Smooth muscle cell (in vitro differentiated cells): ENCODE results near the gene MESD. TPM values are rescaled to one million over a fixed set of nuclear protein-coding genes. Genes with fewer than 3 reads are reported as not detected.

Experiments
- DNase-seq: peaks from one replicate; lab custom pipeline; 2025; ENCODE audit not compliant: unreplicated experiment; lab: John Stamatoyannopoulos, UW
- H2AFZ ChIP-seq: fragments of 200-600 bp; sonication (generic); 2 replicates; pipeline ENCODE4 v1.6.0; 2016; ENCODE audit warnings: antibody characterized with exemption, low read depth, mild to moderate bottlenecking
- H3F3A ChIP-seq: fragments of 200-600 bp; sonication (generic); 2 replicates; pipeline ENCODE4 v1.6.0; 2017; ENCODE audit warnings: antibody characterized with exemption, low read depth
- H3K27ac ChIP-seq: fragments of 200-600 bp; sonication (generic); 2 replicates; pipeline ENCODE4 v1.5.1; 2016; ENCODE audit warnings: low read depth, mild to moderate bottlenecking
- H3K27me3 ChIP-seq: fragments of 200-600 bp; sonication (generic); 2 replicates; pipeline ENCODE4 v1.6.1; 2016; ENCODE audit warnings: low read depth, mild to moderate bottlenecking
- H3K36me3 ChIP-seq: fragments of 200-600 bp; sonication (generic); 2 replicates; pipeline ENCODE4 v1.5.1; 2016; ENCODE audit warnings: low read depth
- H3K4me1 ChIP-seq: fragments of 200-600 bp; sonication (generic); 2 replicates; pipeline ENCODE4 v1.5.1; 2016; ENCODE audit warnings: low read depth
- H3K4me2 ChIP-seq: fragments of 200-600 bp; sonication (generic); 2 replicates; pipeline ENCODE4 v1.6.0; 2016; ENCODE audit warnings: mild to moderate bottlenecking
- H3K4me3 ChIP-seq: fragments of 200-600 bp; sonication (generic); 2 replicates; pipeline ENCODE4 v1.5.1; 2016; ENCODE audit warnings: mild to moderate bottlenecking
- H3K79me2 ChIP-seq: fragments of 200-600 bp; sonication (generic); 2 replicates; pipeline ENCODE4 v1.6.0; 2016; ENCODE audit warnings: low read depth, mild to moderate bottlenecking
- H3K9ac ChIP-seq: fragments of 200-600 bp; sonication (generic); 2 replicates; pipeline ENCODE4 v1.6.0; 2016; ENCODE audit warnings: low read depth
- H3K9me3 ChIP-seq: fragments of 200-600 bp; sonication (generic); replicated peaks from 2 replicates; pipeline ENCODE4 v1.5.1; 2016; ENCODE audit warnings: low read depth
- H4K20me1 ChIP-seq: fragments of 200-600 bp; sonication (generic); 2 replicates; pipeline ENCODE4 v1.6.0; 2016; ENCODE audit warnings: low read depth
- WGBS: methylation state at CpG from one replicate; pipeline ENCODE4 v1.1.7; 2016; ENCODE audit warnings: low lambda C conversion rate; 5-methylcytosine and 5-hydroxymethylcytosine counted together
- polyA plus RNA-seq: library from polyadenylated mRNA; unstranded; fragments of >200 nt; fragmentation: Nextera tagmentation; extraction: Ambion mirVana; gene quantifications from 2 replicates; pipeline ENCODE4 v1.2.1, GENCODE V29; 2016
- total RNA-seq: library from RNA; depleted of rRNA; stranded (reverse); fragments of >200 nt; gene quantifications from 2 replicates; pipeline ENCODE4 v1.2.3, GENCODE V29; 2014
- TF ChIP-seq, protein P1 (sequence below): fragments of 200-600 bp; sonication (generic); IDR thresholded peaks from 2 replicates; pipeline ENCODE4 v1.5.1; 2017; ENCODE audit warnings: borderline replicate concordance, mild to moderate bottlenecking, antibody characterized with exemption; ENCODE audit not compliant: insufficient read depth, poor library complexity, severe bottlenecking

Gene MESD
- total and polyA plus RNA-seq, 2 experiments from 2014 or later: 20.1 to 41.4 TPM

DNA sequence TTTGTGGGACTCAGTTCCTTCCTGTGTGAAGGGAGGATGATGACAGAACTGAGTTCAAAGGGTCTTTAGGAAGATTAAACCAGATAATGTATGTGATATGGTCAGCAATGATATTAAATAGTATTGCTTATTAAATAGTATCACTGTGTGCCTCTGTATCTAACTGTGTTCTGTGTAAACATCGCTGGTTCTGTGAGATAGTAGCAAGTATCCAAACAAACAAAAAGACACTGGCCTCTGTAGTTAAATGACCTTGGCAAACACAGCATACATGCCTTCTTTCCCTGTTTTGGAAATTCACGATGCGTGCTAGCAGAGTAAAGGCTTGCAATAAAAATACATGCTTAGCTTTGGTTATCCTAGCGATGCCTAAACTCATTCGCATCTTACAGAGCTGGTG is 76.1 kb downstream of the MESD start:
- Histone ChIP-seq H3F3A (no peaks in the 10 kb centered on the region), H3K4me3 (no peak overlapping the region), H3K79me2 (no peaks in the 10 kb centered on the region), H3K27me3 (no peaks in the 10 kb centered on the region), H3K9ac (no peak overlapping the region), H4K20me1 (no peaks in the 10 kb centered on the region), H3K4me1 (no peaks in the 10 kb centered on the region), H3K9me3 (no peaks in the 10 kb centered on the region), H3K36me3 (no peaks in the 10 kb centered on the region), H3K27ac (no peak overlapping the region), H2AFZ (no peak overlapping the region), H3K4me2 (no peak overlapping the region)
- 75% methylated on average over 5 of the region's 5 CpGs for WGBS
- no peak for DNase-seq
- TF ChIP-seq, protein P1, sequence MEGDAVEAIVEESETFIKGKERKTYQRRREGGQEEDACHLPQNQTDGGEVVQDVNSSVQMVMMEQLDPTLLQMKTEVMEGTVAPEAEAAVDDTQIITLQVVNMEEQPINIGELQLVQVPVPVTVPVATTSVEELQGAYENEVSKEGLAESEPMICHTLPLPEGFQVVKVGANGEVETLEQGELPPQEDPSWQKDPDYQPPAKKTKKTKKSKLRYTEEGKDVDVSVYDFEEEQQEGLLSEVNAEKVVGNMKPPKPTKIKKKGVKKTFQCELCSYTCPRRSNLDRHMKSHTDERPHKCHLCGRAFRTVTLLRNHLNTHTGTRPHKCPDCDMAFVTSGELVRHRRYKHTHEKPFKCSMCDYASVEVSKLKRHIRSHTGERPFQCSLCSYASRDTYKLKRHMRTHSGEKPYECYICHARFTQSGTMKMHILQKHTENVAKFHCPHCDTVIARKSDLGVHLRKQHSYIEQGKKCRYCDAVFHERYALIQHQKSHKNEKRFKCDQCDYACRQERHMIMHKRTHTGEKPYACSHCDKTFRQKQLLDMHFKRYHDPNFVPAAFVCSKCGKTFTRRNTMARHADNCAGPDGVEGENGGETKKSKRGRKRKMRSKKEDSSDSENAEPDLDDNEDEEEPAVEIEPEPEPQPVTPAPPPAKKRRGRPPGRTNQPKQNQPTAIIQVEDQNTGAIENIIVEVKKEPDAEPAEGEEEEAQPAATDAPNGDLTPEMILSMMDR: no peak

DNA sequence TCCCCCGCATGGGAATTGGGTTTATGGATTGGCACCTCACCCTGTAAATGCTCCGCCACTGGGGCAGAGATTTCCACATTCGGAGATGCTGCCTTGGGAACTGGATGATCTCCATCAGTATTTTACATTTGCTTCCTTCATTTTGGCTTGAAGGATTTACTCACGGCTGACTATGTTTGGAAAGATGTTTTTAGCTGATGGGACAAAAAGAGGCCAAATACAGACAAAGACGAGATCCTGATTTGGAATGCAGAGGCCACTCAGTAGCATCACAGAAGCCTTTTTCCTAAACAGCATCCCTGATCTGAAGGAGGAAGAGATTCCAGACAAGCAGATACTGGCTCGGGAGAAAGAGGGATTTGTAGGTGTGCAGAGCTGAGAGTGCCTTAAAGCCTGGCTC is 76.9 kb downstream of the MESD start:
- Histone ChIP-seq H4K20me1 (no peaks in the 10 kb centered on the region), H3K27ac (no peak overlapping the region), H3K4me1 (no peaks in the 10 kb centered on the region), H3K9ac (no peak overlapping the region), H3K4me2 (no peak overlapping the region), H3K79me2 (no peaks in the 10 kb centered on the region), H3K36me3 (no peaks in the 10 kb centered on the region), H3K27me3 (no peaks in the 10 kb centered on the region), H3K9me3 (no peaks in the 10 kb centered on the region), H3K4me3 (no peak overlapping the region), H3F3A (no peaks in the 10 kb centered on the region), H2AFZ (no peak overlapping the region)
- no peak for DNase-seq
- WGBS: 79% methylated on average over 6 of the region's 6 CpGs
- TF ChIP-seq, protein P1: no peak

DNA sequence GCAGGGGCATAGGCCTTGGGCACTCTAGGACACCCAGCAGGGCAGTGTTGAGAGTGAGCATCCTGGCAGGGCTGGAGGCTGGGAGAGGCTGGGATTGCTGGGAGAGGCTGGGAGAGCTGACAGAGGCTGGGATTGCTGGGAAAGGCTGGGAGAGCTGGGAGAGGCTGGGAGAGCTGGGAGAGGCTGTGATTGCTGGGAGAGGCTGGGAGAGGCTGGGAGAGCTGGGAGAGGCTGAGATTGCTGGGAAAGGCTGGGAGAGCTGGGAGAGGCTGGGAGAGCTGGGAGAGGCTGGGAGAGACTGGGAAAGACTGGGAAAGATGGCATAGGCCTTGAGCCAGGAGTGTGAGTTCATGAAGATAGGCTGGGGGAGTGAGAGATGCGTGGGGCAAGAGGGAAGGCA is 77.8 kb downstream of the MESD start:
- Histone ChIP-seq H3K4me3 (no peak overlapping the region), H3K9me3 (no peaks in the 10 kb centered on the region), H3K36me3 (no peaks in the 10 kb centered on the region), H3F3A (no peaks in the 10 kb centered on the region), H3K27ac (no peak overlapping the region), H2AFZ (no peak overlapping the region), H4K20me1 (no peaks in the 10 kb centered on the region), H3K4me2 (no peak overlapping the region), H3K4me1 (no peaks in the 10 kb centered on the region), H3K27me3 (no peaks in the 10 kb centered on the region), H3K9ac (no peak overlapping the region), H3K79me2 (no peaks in the 10 kb centered on the region)
- TF ChIP-seq, protein P1: no peak
- DNase-seq: no peak
- WGBS: 100% methylated on average over 1 of the region's 1 CpG

DNA sequence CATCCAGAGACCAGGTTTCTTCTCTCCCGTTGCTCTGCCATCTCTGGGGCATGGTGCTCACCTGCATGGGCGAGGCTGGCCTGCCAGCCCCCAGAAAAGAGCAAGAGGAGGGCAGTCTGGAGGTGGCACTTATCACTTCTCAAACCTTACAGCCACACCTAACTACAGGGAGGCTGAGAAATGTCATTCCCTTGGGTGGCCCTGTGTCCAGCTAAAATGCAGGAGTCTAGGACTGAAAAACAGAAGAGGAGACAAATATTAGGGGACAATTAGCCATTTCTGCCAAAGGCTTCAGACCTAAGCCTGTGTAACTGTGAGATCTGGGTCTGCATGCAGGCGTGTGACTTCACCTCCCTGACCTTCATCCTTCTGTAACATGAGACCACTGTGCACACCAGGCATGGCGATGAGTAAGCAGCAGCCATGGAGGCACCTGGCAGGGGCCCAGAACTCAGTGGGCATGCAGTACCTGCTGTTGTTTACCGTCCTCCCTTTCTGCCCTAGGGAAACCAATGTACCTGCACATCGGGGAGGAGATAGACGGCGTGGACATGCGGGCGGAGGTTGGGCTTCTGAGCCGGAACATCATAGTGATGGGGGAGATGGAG is 83.4 kb downstream of the MESD start:
- Histone ChIP-seq H3K9me3 (no peaks in the 10 kb centered on the region), H3K4me3 (no peak overlapping the region), H3K36me3 (no peaks in the 10 kb centered on the region), H3K4me2 (no peak overlapping the region), H3K27ac (no peak overlapping the region), H4K20me1 (no peaks in the 10 kb centered on the region), H2AFZ (no peak overlapping the region), H3K9ac (no peak overlapping the region), H3K79me2 (no peaks in the 10 kb centered on the region), H3F3A (no peaks in the 10 kb centered on the region), H3K27me3 (no peaks in the 10 kb centered on the region), H3K4me1 (no peaks in the 10 kb centered on the region)
- WGBS: 89% methylated on average over 11 of the region's 11 CpGs
- DNase-seq: no peak
- TF ChIP-seq, protein P1: no peak
